ENCODE measurements around the gene GAK. TPM values are rescaled to one million over a fixed set of nuclear protein-coding genes. Genes with fewer than 3 reads are reported as not detected.

Gene GAK
- total and polyA plus RNA-seq, 10 donors = 112 to 249 (median 190) TPM

GRCh38 chr4:834368-835147 is 97.6 kb downstream of the GAK start:
- Histone ChIP-seq H3K27ac (no peak overlapping the region), H3K4me3 (no peak overlapping the region), H3K27me3 (replicated peaks in 1 of 7) (peaks cover 0 to 31% (median 0%) of the 10 kb centered on the region in 7 donors), H3K9me3 (peaks cover 5 to 55% (median 40%) of the 10 kb centered on the region in 8 donors), H3K4me1 (peaks cover 0 to 23% (median 8%) of the 10 kb centered on the region in 6 donors), H3K36me3 (no peaks in the 10 kb centered on the region)
- no peak for TF ChIP-seq POLR2AphosphoS5 (IDR thresholded peaks at IDR 0.05)
- no peak for TF ChIP-seq CTCF (IDR thresholded peaks at IDR 0.05 in 8 of 11, conservative IDR thresholded peaks at IDR 0.05 in 3 of 11)
- no peak for TF ChIP-seq POLR2A (IDR thresholded peaks at IDR 0.05)
- intact Hi-C loops (cut with DNase I; ENCODE audit: low total_unique reads) = no loop called here
- peak; percentile 56 for DNase-seq
- WGBS, 5 donors = 84 to 90% (median 87%) methylated on average over 18 to 29 of the region's 29 CpGs

- H3K4me3 ChIP-seq = no peak overlapping the region
- peaks cover 5 to 48% (median 35%) of the 10 kb centered on the region in 8 donors for H3K9me3 ChIP-seq
- WGBS, 5 donors = 65 to 76% (median 67%) methylated on average over 10 to 18 of the region's 18 CpGs
- H3K27me3 ChIP-seq (replicated peaks in 1 of 7) = peaks cover 0 to 38% (median 4%) of the 10 kb centered on the region in 7 donors
- no peaks in the 10 kb centered on the region for H3K36me3 ChIP-seq
- peak; percentile 69 for DNase-seq
- TF ChIP-seq POLR2AphosphoS5 (IDR thresholded peaks at IDR 0.05) = no peak
- no peak for TF ChIP-seq POLR2A (IDR thresholded peaks at IDR 0.05)
- TF ChIP-seq CTCF (IDR thresholded peaks at IDR 0.05 in 8 of 11, conservative IDR thresholded peaks at IDR 0.05 in 3 of 11) = no peak
- intact Hi-C loops (cut with DNase I; ENCODE audit: low total_unique reads) = no loop called here
- peaks cover 0 to 23% (median 8%) of the 10 kb centered on the region in 6 donors for H3K4me1 ChIP-seq
- H3K27ac ChIP-seq = no peak overlapping the region
These were observed 98.3 kb downstream of the GAK start for GRCh38 chr4:833731-834367.

GRCh38 chr4:833156-833555 is 99.0 kb downstream of the GAK start:
- TF ChIP-seq POLR2A (IDR thresholded peaks at IDR 0.05) (no peak), CTCF (IDR thresholded peaks at IDR 0.05 in 8 of 11, conservative IDR thresholded peaks at IDR 0.05 in 3 of 11) (no peak), POLR2AphosphoS5 (IDR thresholded peaks at IDR 0.05) (no peak)
- peak; percentile 58 for DNase-seq

GRCh38 chr4:832536-832935 is 99.6 kb downstream of the GAK start:
- Histone ChIP-seq H3K27me3 (replicated peaks in 1 of 7) (peaks cover 0 to 51% (median 12%) of the 10 kb centered on the region in 7 donors), H3K9me3 (peaks cover under 1 to 34% (median 22%) of the 10 kb centered on the region in 8 donors), H3K36me3 (no peaks in the 10 kb centered on the region), H3K27ac (no peak overlapping the region), H3K4me3 (no peak overlapping the region), H3K4me1 (peaks cover 0 to 23% (median 8%) of the 10 kb centered on the region in 6 donors)
- TF ChIP-seq POLR2A (IDR thresholded peaks at IDR 0.05) (no peak), POLR2AphosphoS5 (IDR thresholded peaks at IDR 0.05) (no peak), CTCF (IDR thresholded peaks at IDR 0.05 in 8 of 11, conservative IDR thresholded peaks at IDR 0.05 in 3 of 11) (no peak)
- intact Hi-C loops (cut with DNase I; ENCODE audit: low total_unique reads) = no loop called here
- peak; percentile 64 for DNase-seq
- WGBS, 5 donors = 91 to 95% (median 93%) methylated on average over 3 to 9 of the region's 9 CpGs

More at GRCh38 chr4:833156-833555, 99.0 kb downstream of the GAK start:
- Histone ChIP-seq H3K36me3 (no peaks in the 10 kb centered on the region), H3K27ac (no peak overlapping the region), H3K4me1 (peaks cover 0 to 23% (median 8%) of the 10 kb centered on the region in 6 donors), H3K9me3 (peaks cover 5 to 41% (median 29%) of the 10 kb centered on the region in 8 donors), H3K4me3 (no peak overlapping the region), H3K27me3 (replicated peaks in 1 of 7) (peaks cover 0 to 45% (median 7%) of the 10 kb centered on the region in 7 donors)
- 32 to 51% (median 42%) methylated on average over 10 of the region's 10 CpGs for WGBS, 5 donors
- intact Hi-C loops (cut with DNase I; ENCODE audit: low total_unique reads) = no loop called here

All from spleen (tissue), 11 donors.